Measurements from ENCODE around the gene WDR54.

Gene WDR54, protein sequence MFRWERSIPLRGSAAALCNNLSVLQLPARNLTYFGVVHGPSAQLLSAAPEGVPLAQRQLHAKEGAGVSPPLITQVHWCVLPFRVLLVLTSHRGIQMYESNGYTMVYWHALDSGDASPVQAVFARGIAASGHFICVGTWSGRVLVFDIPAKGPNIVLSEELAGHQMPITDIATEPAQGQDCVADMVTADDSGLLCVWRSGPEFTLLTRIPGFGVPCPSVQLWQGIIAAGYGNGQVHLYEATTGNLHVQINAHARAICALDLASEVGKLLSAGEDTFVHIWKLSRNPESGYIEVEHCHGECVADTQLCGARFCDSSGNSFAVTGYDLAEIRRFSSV

DNA sequence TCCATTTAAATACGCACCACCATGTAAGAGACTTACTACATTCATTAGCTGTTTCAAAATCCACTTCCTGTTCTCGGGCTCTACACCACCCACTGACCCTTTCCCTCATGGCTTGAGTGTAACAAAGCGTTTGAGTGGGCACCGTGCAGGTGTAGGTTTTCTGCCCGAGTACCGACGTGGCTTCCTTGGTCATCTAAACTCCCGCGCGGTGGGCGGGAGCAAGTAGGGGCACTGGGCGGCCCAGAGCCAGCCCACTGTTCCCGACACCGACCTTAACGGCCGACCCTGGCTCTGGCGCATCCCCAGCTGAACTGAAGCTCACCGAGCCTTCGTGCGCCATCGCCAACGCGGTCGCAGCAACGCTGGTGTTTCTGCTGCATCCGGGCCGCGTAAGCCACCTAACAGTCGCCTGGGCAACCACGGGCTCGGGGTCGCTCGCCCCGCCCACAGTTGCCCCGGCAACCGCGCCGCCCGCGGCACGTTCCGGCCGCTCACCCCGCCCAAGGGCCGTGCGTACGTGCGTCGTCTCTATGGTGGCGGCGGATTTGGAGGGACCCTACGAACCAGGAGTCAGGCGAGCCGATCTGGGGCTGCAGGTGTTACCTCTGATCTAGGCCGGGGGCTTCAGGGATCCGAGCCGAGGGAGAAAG is at the start of gene WDR54, which contains the start of gene C2orf81:
WDR54 (plus strand) TSS at position 510 of the 650 bp plus-strand sequence. CDS start 424 bp downstream, outside the sequence.
C2orf81 (minus strand) TSS at position 399 of the 650 bp plus-strand sequence; CDS start at position 340, 59 bp downstream.
- DNase-seq, result peak; percentile 88

DNA sequence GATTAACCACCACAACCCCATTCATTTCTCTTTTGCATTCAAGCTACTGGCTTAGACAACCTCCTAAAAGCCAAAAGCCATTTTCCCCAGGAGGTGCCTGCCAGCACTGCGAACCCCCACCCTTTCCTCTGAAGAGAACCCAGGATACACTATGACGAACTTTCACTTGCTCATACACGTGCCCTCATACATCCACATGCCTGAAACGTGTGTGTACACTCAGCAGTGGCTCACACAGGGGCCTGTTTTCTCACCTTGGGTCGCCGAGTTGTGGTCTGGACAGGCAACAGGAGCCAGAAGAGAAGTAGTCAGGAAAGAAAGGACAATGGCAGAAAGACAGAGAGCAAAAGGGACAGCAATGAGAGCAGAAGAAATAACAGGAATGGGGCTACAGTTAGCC is 48.9 kb upstream of the WDR54 start:
- DNase-seq, result no peak

DNA sequence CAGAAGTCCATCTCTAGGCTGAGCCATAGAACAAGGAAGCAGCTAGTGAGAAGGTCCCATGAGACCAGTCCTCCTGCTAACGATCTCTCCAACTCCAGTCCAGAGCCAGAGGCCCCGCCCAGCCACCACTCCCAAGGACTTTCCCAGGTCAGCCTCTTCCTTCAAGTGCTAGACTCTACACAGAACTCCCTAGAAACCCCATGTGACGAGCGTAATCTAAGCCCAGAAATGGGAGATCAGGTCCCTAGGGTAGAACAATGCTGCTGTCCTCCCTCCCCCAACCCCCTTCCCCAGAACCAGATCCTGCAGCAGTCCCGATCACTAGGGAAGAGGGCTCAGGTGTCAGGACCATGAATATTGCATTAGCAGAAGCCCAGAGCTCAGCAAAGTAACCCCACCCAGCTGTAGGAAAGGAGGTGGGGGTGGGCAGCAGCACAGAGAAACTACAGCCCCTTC is 48.3 kb upstream of the WDR54 start:
- DNase-seq, result peak; percentile 89

DNA sequence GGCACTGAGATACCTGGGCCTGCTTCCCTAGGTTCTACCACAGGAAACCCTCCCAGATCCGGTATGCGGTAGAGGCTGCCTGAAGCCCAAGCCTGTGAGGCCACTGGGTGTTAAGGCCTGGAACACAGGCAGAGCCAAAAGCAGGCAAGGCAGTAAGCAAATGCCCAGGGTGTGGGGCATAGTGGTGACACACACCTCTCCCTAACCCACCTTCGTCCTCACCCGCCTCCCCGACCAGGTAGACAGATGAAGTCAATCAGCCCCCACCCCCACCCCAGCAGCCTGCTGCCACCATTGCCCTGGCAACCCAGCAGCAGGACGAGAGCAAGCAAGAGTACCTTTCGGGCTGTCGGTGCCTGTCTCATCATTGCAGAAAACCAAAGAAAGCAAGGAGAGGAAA is 47.5 kb upstream of the WDR54 start:
- peak; percentile 40 for DNase-seq

- peak; percentile 94 for DNase-seq
Observed at GRCh38 chr2:74374509-74375205, 46.9 kb upstream of the WDR54 start.

- DNase-seq, result no peak
Observed at GRCh38 chr2:74375838-74376237, 45.7 kb upstream of the WDR54 start.

GRCh38 chr2:74378007-74378406 is 43.5 kb upstream of the WDR54 start:
- no peak for DNase-seq

DNA sequence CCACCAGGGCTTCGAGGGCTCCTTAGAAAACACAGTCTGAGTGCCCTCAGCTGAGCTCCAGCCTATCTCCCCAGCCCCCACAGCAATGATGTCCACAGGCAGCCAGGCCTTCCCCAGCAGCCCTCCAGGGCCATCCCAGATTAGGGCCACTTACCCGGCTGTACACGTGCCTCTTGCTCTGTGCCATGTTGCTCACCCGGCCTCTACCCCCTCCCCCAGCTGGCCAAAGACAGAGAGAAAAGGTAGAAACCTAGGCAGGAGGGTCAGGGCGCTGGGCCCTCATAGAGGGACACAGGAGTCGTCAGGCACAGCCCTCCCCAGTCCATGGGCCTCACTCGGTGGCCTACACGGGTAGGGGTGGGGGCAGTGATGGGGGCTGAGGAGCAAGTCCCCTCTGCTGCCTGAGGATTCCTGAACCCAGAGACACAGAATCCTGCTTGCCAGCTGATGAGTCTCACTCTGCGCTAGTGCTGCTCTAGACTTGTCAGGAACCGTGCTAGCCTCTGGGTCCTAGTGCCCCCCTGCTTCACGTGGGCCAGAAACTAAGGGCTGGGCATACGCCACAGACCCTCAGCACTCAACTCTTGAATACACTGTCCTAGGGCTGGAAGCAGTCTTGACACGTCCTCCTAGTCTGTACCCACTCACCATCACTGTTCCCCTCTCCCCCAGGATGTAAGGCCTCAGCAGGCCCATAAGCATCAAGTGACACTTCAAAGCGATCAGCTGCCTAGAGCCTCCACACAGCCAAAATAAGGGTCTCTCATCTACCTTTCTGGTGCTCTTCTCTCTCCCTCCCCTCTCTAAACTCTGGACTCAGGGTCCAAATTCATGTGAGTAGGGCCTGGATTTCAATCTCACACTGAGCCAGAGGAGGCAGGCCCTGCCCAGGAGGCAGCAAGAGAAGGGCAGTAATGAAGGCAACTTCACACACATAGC is 41.4 kb upstream of the WDR54 start, which contains the start of gene DCTN1:
DCTN1 (minus strand) TSS at position 461 of the 939 bp plus-strand sequence; CDS start at position 187, 274 bp downstream.
- no peak for DNase-seq

DNA sequence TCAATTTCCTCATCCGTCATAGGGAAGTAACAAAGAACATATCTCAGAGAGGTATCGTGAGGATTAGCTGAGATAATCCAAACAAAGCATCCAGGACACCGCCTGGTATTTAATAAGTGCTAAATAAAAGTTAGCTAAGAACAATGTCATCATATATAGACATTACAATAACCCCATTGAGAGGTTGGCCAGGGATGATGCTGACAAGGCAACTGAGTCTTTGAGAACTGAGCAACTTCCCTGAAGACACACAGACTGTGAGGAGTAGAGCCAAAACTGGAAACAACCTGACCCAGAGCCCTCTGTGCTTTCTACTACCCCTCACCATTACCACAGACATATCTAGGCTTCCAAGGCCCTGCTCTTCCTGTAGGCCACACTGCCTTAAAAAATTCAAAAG is 39.8 kb upstream of the WDR54 start:
- no peak for DNase-seq

DNA sequence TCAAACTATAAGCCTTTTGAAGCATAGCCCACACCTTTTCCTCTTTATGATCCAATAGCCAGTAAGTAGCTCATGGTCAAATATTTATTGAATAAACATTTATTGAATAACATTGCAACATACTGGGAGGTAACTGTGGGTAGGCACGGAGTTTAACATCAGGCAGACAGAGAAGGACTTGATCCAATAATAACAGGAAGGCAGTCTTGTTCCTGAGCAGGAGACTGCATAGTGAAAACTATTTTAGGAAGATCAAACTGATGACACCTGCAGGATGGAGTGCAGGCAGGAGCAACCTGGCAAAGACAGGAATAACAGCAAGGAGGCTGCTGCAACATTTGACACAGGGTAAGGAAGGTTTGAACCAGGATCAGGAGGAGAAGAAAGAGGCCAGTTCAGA is 38.3 kb upstream of the WDR54 start:
- no peak for DNase-seq

GRCh38 chr2:74384051-74384450 is 37.5 kb upstream of the WDR54 start:
- DNase-seq, result no peak

DNA sequence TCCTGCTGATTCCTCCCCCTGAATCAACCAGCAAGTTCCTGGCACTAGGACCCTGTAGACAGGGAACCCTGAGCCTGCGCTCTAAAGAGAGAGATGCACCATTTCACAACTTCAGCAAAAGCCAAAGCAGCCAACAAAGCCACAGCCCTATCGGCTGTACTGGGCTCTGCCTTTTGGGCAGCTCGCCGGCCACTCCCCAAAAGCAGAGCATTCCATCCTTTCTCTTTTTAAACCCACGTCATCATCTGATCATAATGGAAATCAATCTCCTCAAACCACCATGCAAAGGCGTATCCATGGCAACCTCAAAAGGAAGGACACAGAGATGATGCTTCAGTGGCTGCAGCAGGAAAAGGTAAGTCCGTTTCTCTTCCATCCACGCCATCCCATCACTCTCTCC is 36.1 kb upstream of the WDR54 start:
- no peak for DNase-seq

DNA sequence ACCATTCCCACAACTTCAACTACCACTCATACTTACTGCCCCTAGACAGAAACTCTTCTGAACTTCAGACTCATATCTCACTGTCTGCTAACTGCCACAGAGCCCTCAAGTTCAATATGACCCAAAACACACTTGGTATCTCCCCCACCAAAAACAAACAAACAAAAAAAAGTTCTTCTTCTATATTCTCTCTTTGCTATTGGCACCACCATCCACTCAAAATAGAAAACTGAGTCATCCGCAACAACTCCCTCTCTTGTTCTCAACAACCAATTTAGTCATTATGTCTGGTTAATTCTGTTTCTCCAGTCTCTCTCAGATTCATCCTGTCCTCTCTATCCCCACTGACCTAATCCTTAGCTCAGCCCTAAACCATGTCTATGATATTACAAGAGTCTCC is 34.2 kb upstream of the WDR54 start:
- no peak for DNase-seq

- no peak for DNase-seq
Observed at GRCh38 chr2:74390606-74391005, 30.9 kb upstream of the WDR54 start.

DNA sequence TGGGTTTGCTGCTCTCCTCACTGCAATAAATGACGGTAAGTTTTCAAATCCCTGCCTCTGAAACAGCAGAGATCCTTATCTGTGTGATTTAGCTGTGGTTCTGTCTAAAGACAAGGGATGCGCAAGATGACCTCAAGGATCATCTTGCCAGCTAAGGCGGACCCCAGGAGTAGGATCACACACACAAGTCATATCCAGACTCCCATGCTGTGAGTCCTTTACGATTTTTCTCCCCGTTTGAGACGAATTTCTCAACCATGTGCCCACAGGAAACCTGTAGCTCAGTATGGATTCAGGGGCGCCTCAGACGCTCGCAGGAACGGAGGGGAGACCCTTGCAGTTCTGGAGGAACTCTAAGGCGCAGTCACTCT is 30.3 kb upstream of the WDR54 start:
- peak; percentile 26 for DNase-seq

DNA sequence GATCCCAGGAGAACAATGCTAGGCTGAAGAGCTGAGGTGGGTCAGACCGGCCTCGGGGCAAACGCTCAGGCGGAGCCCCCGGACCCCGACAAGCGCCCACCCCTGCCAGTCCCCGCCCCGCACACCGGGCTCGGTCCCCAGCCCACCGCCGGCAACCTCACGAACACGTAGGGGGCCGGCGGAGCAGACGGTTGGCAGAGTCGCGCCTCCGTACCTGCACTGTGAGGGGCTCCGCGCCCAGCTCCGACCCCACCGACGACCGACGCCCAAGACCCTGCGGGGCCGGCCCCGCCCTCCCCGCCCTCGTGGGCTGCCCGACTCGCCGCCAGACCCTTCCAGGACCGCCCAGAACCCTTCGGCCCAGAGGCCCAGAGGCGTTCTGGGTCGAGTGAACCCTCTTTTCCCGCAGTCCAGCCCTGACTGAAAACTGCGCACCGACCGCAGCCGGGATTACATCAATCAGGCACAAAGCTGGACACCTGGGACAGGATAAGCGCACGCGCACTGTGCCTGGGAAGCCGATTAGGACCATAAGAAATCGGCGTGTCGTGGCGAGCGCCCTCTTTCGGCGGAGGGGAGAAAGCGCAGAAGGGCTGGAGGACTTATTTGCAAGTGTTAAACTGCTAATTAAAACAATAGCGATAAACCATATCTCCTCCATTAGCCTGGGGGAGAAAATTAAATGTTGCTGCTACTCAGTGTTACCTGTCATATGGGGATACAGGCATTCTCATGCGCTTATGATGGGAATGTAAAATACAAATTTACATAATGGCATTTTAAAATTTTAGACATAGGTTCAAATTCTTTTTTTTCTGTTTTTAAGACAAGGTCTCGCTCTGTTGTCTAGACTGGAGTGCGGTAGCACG is 29.7 kb upstream of the WDR54 start:
- DNase-seq, result peak; percentile 93

GRCh38 chr2:74392449-74392743 is 29.1 kb upstream of the WDR54 start:
- DNase-seq, result no peak

DNA sequence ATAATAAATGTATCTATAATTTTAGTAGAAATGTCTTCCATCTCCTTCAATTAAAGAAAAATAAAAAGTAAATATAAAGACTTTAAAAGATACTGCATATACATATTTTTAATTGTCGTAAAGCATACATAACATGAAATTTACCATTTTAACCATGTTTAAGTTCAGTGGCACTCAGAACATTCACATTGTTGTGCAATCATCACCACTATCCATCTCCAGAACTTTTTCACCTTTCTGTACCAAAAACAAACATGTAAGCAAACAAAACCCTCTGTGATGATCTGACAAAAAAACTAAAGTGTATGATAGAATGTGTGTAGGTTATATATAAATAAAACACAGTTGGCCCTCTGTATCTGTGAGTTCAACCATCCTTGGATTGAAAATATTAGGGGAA is 28.0 kb upstream of the WDR54 start:
- DNase-seq, result no peak

GRCh38 chr2:74396149-74396548 is 25.4 kb upstream of the WDR54 start:
- DNase-seq, result no peak

GRCh38 chr2:74399785-74400184 is 21.7 kb upstream of the WDR54 start:
- DNase-seq, result no peak

- no peak for DNase-seq
Observed at GRCh38 chr2:74401891-74402290, 19.6 kb upstream of the WDR54 start.

DNA sequence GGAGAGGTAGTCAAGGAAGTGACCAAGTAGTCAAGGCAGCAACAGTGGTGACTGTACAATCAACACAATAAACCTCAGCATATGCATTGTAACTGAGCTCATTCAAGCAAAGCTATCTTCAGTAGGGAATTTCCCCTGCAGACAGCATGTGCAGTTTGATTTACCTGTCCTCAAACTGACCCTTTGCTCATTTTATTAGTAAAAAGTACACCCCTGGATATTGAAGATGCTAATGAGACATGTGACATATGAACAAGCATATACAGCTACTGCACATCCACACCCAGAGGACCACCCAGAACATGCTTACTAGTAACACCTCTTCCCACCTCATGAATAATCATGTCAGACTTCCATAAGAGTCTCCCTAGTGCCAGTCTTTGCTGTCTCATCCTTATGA is 15.5 kb upstream of the WDR54 start:
- DNase-seq, result no peak
